DMS53 treated with DMSO at 0.1 percent for 48 hours (cell line): ENCODE measurements around the gene MPPED1.

Experiments used
- DNase-seq: peaks from one replicate; lab custom pipeline; 2025; ENCODE audit not compliant: unreplicated experiment; lab: John Stamatoyannopoulos, UW

Gene MPPED1

GRCh38 chr22:43535741-43536140 is 123.9 kb downstream of the MPPED1 start:
- DNase-seq, result no peak

GRCh38 chr22:43537019-43537585 is 125.3 kb downstream of the MPPED1 start:
- no peak for DNase-seq

- DNase-seq, result no peak
Measured at GRCh38 chr22:43539572-43540528, 128.0 kb downstream of the MPPED1 start.

GRCh38 chr22:43540529-43540923 is 128.7 kb downstream of the MPPED1 start:
- DNase-seq, result no peak

- DNase-seq, result no peak
Measured at GRCh38 chr22:43541022-43541421, 129.2 kb downstream of the MPPED1 start.

GRCh38 chr22:43541462-43542407 is 129.9 kb downstream of the MPPED1 start:
- DNase-seq, result no peak

GRCh38 chr22:43542681-43543521 is 131.1 kb downstream of the MPPED1 start:
- no peak for DNase-seq

GRCh38 chr22:43543522-43544288 is 131.9 kb downstream of the MPPED1 start:
- DNase-seq, result no peak

- no peak for DNase-seq
Measured at GRCh38 chr22:43544289-43544673, 132.5 kb downstream of the MPPED1 start.

- no peak for DNase-seq
Measured at GRCh38 chr22:43546186-43546585, 134.4 kb downstream of the MPPED1 start.

GRCh38 chr22:43550024-43550620 is 138.3 kb downstream of the MPPED1 start:
- DNase-seq, result no peak

GRCh38 chr22:43550672-43551071 is 138.9 kb downstream of the MPPED1 start:
- no peak for DNase-seq

GRCh38 chr22:43553451-43554258 is 141.8 kb downstream of the MPPED1 start:
- no peak for DNase-seq

- no peak for DNase-seq
Measured at GRCh38 chr22:43554259-43554636, 142.4 kb downstream of the MPPED1 start.

GRCh38 chr22:43554694-43555365 is 143.0 kb downstream of the MPPED1 start:
- no peak for DNase-seq

GRCh38 chr22:43555561-43556515 is 144.0 kb downstream of the MPPED1 start:
- no peak for DNase-seq
